D341Med (cell line): ENCODE measurements around the gene GABRB2.
"Not testable (repeated sequence)": the region's sequence is repeated elsewhere in the genome, so short reads cannot be mapped to it uniquely, and the experiment has no call there.

ENCODE experiments used
- DNase-seq: peaks from one replicate; pipeline ENCODE4 v3.0.0; 2012; ENCODE audit warnings: low spot score

GABRB2 gene

GRCh38 chr5:161299053-161299452 is 247.5 kb downstream of the GABRB2 start:
- DNase-seq, result no peak

GRCh38 chr5:161297388-161297787 is 249.1 kb downstream of the GABRB2 start:
- DNase-seq, result not testable (repeated sequence)

GRCh38 chr5:161295721-161296250 is 250.7 kb downstream of the GABRB2 start:
- DNase-seq, result no peak

GRCh38 chr5:161288071-161288470 is 258.5 kb downstream of the GABRB2 start:
- DNase-seq, result no peak

GRCh38 chr5:161287436-161287835 is 259.1 kb downstream of the GABRB2 start:
- no peak for DNase-seq

- no peak for DNase-seq
Observed at GRCh38 chr5:161286066-161286655, 260.4 kb downstream of the GABRB2 start.

GRCh38 chr5:161284445-161284844 is 262.1 kb downstream of the GABRB2 start:
- no peak for DNase-seq

- DNase-seq, result no peak
Observed at GRCh38 chr5:161283296-161283695, 263.2 kb downstream of the GABRB2 start.

- no peak for DNase-seq
Observed at GRCh38 chr5:161278739-161279660, 267.5 kb downstream of the GABRB2 start.

- DNase-seq, result no peak
Observed at GRCh38 chr5:161277011-161277410, 269.5 kb downstream of the GABRB2 start.

GRCh38 chr5:161274951-161275350 is 271.6 kb downstream of the GABRB2 start:
- no peak for DNase-seq

GRCh38 chr5:161273410-161273809 is 273.1 kb downstream of the GABRB2 start:
- no peak for DNase-seq

- no peak for DNase-seq
Observed at GRCh38 chr5:161271816-161272215, 274.7 kb downstream of the GABRB2 start.

- no peak for DNase-seq
Observed at GRCh38 chr5:161269125-161269524, 277.4 kb downstream of the GABRB2 start.

- no peak for DNase-seq
Observed at GRCh38 chr5:161266954-161267353, 279.6 kb downstream of the GABRB2 start.

- DNase-seq, result no peak
Observed at GRCh38 chr5:161265006-161265405, 281.5 kb downstream of the GABRB2 start.

- DNase-seq, result no peak
Observed at GRCh38 chr5:161263191-161263590, 283.3 kb downstream of the GABRB2 start.

- no peak for DNase-seq
Observed at GRCh38 chr5:161261668-161262323, 284.7 kb downstream of the GABRB2 start.

GRCh38 chr5:161258438-161258837 is 288.1 kb downstream of the GABRB2 start:
- DNase-seq, result no peak

- DNase-seq, result no peak
Observed at GRCh38 chr5:161256957-161257356, 289.6 kb downstream of the GABRB2 start.

- DNase-seq, result not testable (repeated sequence)
Observed at GRCh38 chr5:161252955-161253354, 293.6 kb downstream of the GABRB2 start.

- DNase-seq, result no peak
Observed at GRCh38 chr5:161246749-161247148, 299.8 kb downstream of the GABRB2 start.

GRCh38 chr5:161245846-161246245 is 300.7 kb downstream of the GABRB2 start:
- not testable (repeated sequence) for DNase-seq
